ENCODE measurements around the gene TOR3A. TPM values are rescaled to one million over a fixed set of nuclear protein-coding genes. Genes with fewer than 3 reads are reported as not detected.

Gene TOR3A, protein sequence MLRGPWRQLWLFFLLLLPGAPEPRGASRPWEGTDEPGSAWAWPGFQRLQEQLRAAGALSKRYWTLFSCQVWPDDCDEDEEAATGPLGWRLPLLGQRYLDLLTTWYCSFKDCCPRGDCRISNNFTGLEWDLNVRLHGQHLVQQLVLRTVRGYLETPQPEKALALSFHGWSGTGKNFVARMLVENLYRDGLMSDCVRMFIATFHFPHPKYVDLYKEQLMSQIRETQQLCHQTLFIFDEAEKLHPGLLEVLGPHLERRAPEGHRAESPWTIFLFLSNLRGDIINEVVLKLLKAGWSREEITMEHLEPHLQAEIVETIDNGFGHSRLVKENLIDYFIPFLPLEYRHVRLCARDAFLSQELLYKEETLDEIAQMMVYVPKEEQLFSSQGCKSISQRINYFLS
- total RNA-seq: 24.8 and 25.0 TPM in 2 replicates

DNA sequence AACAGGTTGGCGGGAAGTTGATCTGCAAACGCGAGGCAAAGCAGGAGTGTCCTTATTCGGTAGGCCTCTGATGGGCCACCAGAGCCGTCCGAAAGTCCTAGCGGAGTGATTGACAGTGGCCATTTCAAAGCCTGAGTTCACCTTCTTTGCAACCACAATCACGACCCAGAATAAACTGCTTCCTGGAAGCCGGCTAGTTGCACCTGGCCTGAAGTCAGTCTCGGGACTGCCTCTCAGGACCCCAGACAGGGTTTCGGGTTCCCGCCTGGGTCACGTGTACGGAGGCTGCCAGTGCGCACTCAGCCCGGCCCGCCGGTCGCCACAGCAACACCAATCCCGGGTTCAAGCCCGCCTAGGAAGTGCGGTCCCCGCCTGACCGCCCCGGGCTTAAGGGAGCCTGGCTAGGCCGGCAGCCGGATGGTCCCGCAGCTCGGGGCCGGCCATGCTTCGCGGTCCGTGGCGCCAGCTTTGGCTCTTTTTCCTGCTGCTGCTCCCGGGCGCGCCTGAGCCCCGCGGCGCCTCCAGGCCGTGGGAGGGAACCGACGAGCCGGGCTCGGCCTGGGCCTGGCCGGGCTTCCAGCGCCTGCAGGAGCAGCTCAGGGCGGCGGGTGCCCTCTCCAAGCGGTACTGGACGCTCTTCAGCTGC, at the start of gene TOR3A:
Gene TOR3A, plus strand, starts transcription at position 384 of the 646 bp plus-strand sequence. Its CDS starts 59 bp downstream, at position 443.

Small RNAs within 50 kb of the gene (small RNA-seq; reads per million reads assigned to genes)
- gene AL512326.3: not detected

Other genes with a start within 250 kb of the TOR3A start
- gene ANGPTL1, start 211.0 kb upstream of the TOR3A start, total RNA-seq: under 0.01 TPM in 2 replicates
- 30.7 and 34.9 TPM in 2 replicates for gene FAM20B, start 56.2 kb upstream of the TOR3A start, total RNA-seq
- gene ABL2, start 147.6 kb downstream of the TOR3A start, total RNA-seq: 188 and 217 TPM in 2 replicates
- 9.1 and 24.7 TPM in 2 replicates for gene SOAT1, start 211.7 kb downstream of the TOR3A start, total RNA-seq